Fibroblast of pulmonary artery (primary cell): ENCODE results near the gene METTL23.

ENCODE experiments used
- DNase-seq: peaks from one replicate; pipeline ENCODE4 v3.0.0-alpha.2; 2010; ENCODE audit warnings: low read depth
- H3K4me3 ChIP-seq: replicated peaks from 2 replicates; pipeline ENCODE4 v1.5.1; 2011; ENCODE audit warnings: low read depth, mild to moderate bottlenecking, control low read depth, low read length, moderate library complexity
- TF ChIP-seq, protein P1 (sequence below): IDR thresholded peaks from 2 replicates; pipeline ENCODE4 v1.5.1; 2011; ENCODE audit warnings: mild to moderate bottlenecking, control low read depth, low read length, inconsistent platforms; ENCODE audit errors: missing control alignments

METTL23 gene

GRCh38 chr17:76751416-76751993 lies 24.9 kb downstream of the METTL23 start:
- no peak for DNase-seq
- H3K4me3 ChIP-seq = no peak overlapping the region
- TF ChIP-seq, protein P1, sequence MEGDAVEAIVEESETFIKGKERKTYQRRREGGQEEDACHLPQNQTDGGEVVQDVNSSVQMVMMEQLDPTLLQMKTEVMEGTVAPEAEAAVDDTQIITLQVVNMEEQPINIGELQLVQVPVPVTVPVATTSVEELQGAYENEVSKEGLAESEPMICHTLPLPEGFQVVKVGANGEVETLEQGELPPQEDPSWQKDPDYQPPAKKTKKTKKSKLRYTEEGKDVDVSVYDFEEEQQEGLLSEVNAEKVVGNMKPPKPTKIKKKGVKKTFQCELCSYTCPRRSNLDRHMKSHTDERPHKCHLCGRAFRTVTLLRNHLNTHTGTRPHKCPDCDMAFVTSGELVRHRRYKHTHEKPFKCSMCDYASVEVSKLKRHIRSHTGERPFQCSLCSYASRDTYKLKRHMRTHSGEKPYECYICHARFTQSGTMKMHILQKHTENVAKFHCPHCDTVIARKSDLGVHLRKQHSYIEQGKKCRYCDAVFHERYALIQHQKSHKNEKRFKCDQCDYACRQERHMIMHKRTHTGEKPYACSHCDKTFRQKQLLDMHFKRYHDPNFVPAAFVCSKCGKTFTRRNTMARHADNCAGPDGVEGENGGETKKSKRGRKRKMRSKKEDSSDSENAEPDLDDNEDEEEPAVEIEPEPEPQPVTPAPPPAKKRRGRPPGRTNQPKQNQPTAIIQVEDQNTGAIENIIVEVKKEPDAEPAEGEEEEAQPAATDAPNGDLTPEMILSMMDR = no peak

DNA sequence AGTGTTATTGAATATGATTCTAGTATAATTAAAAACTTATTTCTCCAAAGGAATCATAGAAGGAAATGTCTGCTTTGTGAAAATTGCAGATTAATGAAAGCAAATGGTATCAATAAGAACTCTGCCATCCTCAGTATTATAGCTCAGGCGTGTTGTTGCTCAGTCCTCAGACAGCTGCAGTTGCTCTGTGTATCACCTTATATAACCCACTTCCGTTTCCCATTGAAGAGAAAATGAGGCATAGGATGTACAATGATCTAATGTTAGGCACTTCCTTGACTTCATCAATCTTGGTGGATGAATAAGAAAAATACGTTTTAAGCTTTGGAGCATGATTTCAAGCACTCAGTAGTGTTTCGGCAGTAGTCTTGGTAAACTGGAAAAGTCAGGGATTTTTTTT lies 25.4 kb downstream of the METTL23 start:
- TF ChIP-seq, protein P1 = no peak
- no peak for DNase-seq
- H3K4me3 ChIP-seq = no peak overlapping the region

- DNase-seq = no peak
- no peak overlapping the region for H3K4me3 ChIP-seq
- TF ChIP-seq, protein P1 = no peak
These were observed 26.7 kb downstream of the METTL23 start for GRCh38 chr17:76753061-76753961.

DNA sequence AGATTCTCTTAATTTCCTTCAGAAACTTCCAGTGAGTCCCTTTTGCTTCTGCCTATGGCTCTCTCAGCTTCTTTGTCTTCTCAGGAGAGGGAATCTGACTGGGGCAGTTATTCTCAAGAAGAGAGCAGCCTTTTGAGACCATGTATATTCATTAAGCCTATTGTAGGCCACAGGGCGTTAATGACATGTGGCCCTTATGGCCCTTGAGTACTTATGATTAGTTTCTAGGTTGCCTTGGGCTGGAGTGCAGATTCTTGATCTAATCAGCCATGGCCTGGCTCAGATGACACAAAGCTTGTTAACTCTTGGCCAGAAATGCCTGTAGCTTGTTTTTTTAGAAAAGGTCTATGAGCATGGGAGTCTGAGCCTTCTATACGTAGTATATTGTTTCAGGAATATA lies 28.6 kb downstream of the METTL23 start:
- no peak overlapping the region for H3K4me3 ChIP-seq
- TF ChIP-seq, protein P1 = no peak
- DNase-seq = no peak

DNA sequence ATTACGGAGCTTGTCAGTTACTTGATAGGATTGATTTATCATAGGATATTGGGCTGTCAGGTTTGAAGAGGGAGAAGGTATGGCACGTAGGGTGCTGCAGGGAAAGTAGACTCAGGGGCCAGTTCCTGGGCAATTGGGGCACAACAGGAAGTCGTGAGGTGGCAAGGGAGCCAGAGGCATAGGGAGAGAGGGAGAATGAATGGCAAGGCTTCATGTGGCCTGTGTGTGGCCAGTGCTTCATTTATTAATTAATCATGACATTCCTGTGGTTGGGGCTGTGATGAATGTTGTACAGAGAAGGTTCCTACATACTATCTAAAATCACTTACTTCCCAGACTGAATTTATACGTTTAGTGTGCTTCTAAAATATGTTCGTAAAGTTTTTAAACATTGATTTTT lies 30.6 kb downstream of the METTL23 start:
- DNase-seq = no peak
- TF ChIP-seq, protein P1 = no peak
- no peak overlapping the region for H3K4me3 ChIP-seq

- DNase-seq = no peak
- TF ChIP-seq, protein P1 = no peak
- no peak overlapping the region for H3K4me3 ChIP-seq
These were observed 31.9 kb downstream of the METTL23 start for GRCh38 chr17:76758570-76758969.
